Spinal cord (tissue), 10 donors: Measurements from ENCODE around the gene BRAF. TPM values are rescaled to one million over a fixed set of nuclear protein-coding genes. Genes with fewer than 3 reads are reported as not detected.
"Not testable (repeated sequence)": the region's sequence is repeated elsewhere in the genome, so short reads cannot be mapped to it uniquely, and the experiment has no call there.

ENCODE experiments used
- DNase-seq, 6 donors: peaks; one replicate each; pipeline versions ENCODE4 v3.0.0 to v3.0.0-alpha.2; 2013 to 2015; ENCODE audit warnings: low spot score in 6 of 6, low read depth in 4 of 6
- H3K27ac ChIP-seq: one replicate; pipeline ENCODE4 v1.5.1; 2013; ENCODE audit warnings: low read depth, low read length, control low read depth
- H3K27me3 ChIP-seq: one replicate; pipeline ENCODE4 v1.6.1; 2013; ENCODE audit warnings: low read length; ENCODE audit not compliant: control insufficient read depth, insufficient read depth
- H3K36me3 ChIP-seq: one replicate; pipeline ENCODE4 v1.6.1; 2013; ENCODE audit warnings: low read length; ENCODE audit not compliant: control insufficient read depth, insufficient read depth
- H3K4me1 ChIP-seq: one replicate; pipeline ENCODE4 v1.6.1; 2013; ENCODE audit warnings: low read length; ENCODE audit not compliant: control insufficient read depth, insufficient read depth
- H3K4me3 ChIP-seq: one replicate; pipeline ENCODE4 v1.5.1; 2013; ENCODE audit warnings: low read depth, low read length, control low read depth
- H3K9me3 ChIP-seq: one replicate; pipeline ENCODE4 v1.6.1; 2013; ENCODE audit warnings: low read length; ENCODE audit not compliant: control insufficient read depth, insufficient read depth
- WGBS: methylation state at CpG from one replicate; pipeline ENCODE4 v1.1.5; 2013; ENCODE audit warnings: missing lambda C conversion rate; ENCODE audit not compliant: insufficient coverage; 5-methylcytosine and 5-hydroxymethylcytosine counted together
- polyA plus RNA-seq, 2 donors: library from polyadenylated mRNA; unstranded; fragments of 120-200 nt; gene quantifications; one replicate each; pipeline ENCODE4 v1.2.1, GENCODE V29; 2013; ENCODE audit not compliant: insufficient read length in 2 of 2
- total RNA-seq, 2 donors: library from RNA; depleted of rRNA in 1 of 2; stranded (reverse); fragments of 120-200 nt in 1 of 2; fragments of >200 nt in 1 of 2; gene quantifications; one replicate each; pipeline versions ENCODE4 v1.2.3 to v1.2.4, GENCODE V29; 2013 to 2014
- donor health status: healthy.

Gene BRAF
- total and polyA plus RNA-seq, 4 donors, result 21.7 to 71.4 (median 31.1) TPM

GRCh38 chr7:140695381-140695780 is 229.3 kb downstream of the BRAF start:
- H3K36me3 ChIP-seq, result peaks cover 23% of the 10 kb centered on the region
- no peaks in the 10 kb centered on the region for H3K9me3 ChIP-seq
- DNase-seq, result no peak
- peak overlapping the region; percentile 99 for H3K27ac ChIP-seq
- H3K4me3 ChIP-seq, result no peak overlapping the region
- H3K4me1 ChIP-seq, result peaks cover 26% of the 10 kb centered on the region
- WGBS, result 95% methylated on average over 4 of the region's 11 CpGs
- no peaks in the 10 kb centered on the region for H3K27me3 ChIP-seq

- Histone ChIP-seq H3K27ac (no peak overlapping the region), H3K9me3 (no peaks in the 10 kb centered on the region), H3K4me3 (no peak overlapping the region), H3K27me3 (no peaks in the 10 kb centered on the region), H3K36me3 (peaks cover 29% of the 10 kb centered on the region), H3K4me1 (peaks cover 26% of the 10 kb centered on the region)
- no peak for DNase-seq
- WGBS, result 94% methylated on average over 6 of the region's 6 CpGs
Measured at GRCh38 chr7:140694592-140694991, 230.1 kb downstream of the BRAF start.

GRCh38 chr7:140693849-140694248 is 230.9 kb downstream of the BRAF start:
- H3K36me3 ChIP-seq, result peaks cover 37% of the 10 kb centered on the region
- WGBS, result 98% methylated on average over 10 of the region's 10 CpGs
- H3K9me3 ChIP-seq, result not testable (repeated sequence)

GRCh38 chr7:140691376-140692045 is 233.2 kb downstream of the BRAF start:
- Histone ChIP-seq H3K27me3 (no peaks in the 10 kb centered on the region), H3K4me1 (peaks cover 12% of the 10 kb centered on the region), H3K4me3 (no peak overlapping the region), H3K9me3 (no peaks in the 10 kb centered on the region), H3K36me3 (peaks cover 56% of the 10 kb centered on the region), H3K27ac (no peak overlapping the region)
- no peak for DNase-seq
- 85% methylated on average over 9 of the region's 12 CpGs for WGBS

More at GRCh38 chr7:140693849-140694248, 230.9 kb downstream of the BRAF start:
- H3K27ac ChIP-seq, H3K4me3 ChIP-seq, H3K27me3 ChIP-seq, DNase-seq: not testable (repeated sequence)
- peaks cover 26% of the 10 kb centered on the region for H3K4me1 ChIP-seq

DNA sequence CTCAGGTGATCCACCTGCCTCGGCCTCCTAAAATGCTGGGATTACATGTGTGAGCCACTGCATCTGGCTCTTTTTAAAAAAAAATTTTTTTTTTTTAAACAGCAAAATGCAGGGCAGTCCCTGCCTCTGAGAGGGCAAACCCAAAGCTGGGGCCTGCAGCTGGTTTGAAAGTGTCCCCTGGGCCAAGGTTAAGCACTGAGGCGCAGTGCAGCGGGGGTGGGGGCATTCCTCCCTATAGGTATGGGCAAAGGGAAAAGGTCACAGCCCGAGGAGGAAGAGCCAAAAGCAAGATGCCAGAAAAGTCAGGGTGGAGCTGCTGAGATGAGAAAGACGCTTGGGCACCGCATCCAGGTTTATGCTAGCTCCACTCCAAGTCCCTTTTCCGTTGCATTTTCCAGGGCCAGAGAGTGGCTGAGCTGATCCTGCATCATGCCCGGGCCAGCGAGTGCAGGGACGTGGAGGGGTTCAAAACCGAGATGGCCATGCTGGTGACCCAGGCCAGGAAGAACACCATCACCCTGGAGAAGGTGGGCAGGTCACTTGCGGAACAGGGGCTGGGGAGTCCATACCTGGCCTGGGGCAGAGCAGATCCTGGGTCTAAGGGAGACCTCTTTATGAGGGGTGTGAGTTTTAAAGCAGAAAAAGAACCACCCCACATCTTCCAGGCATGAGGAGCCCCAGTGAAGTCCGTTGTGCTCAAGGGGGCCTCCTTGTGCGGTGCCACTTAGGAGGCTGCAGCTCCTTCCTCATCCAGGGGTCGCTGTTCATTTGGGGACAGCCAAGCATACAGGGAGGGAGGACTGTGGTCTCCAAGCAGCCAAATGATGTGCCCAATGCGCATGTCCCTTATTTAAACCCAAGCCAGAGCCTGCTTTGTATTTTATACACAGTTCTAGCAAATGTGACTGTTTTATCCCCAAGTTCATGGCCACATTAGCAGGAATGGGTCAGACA is 235.3 kb downstream of the BRAF start:
- no peaks in the 10 kb centered on the region for H3K27me3 ChIP-seq
- WGBS, result 93% methylated on average over 14 of the region's 16 CpGs
- no peak overlapping the region for H3K27ac ChIP-seq
- H3K4me1 ChIP-seq, result peaks cover 2% of the 10 kb centered on the region
- H3K36me3 ChIP-seq, result peaks cover 62% of the 10 kb centered on the region
- H3K4me3 ChIP-seq, result no peak overlapping the region
- no peaks in the 10 kb centered on the region for H3K9me3 ChIP-seq
- no peak for DNase-seq

GRCh38 chr7:140688341-140688740 is 236.4 kb downstream of the BRAF start:
- H3K27ac ChIP-seq, result no peak overlapping the region
- no peak overlapping the region for H3K4me3 ChIP-seq
- peaks cover 69% of the 10 kb centered on the region for H3K36me3 ChIP-seq
- H3K27me3 ChIP-seq, result no peaks in the 10 kb centered on the region
- 91% methylated on average over 6 of the region's 6 CpGs for WGBS
- H3K9me3 ChIP-seq, result no peaks in the 10 kb centered on the region
- H3K4me1 ChIP-seq, result peaks cover 12% of the 10 kb centered on the region
- DNase-seq, result no peak

- H3K4me1 ChIP-seq, result peaks cover 12% of the 10 kb centered on the region
- 94% methylated on average over 11 of the region's 11 CpGs for WGBS
- H3K4me3 ChIP-seq, result no peak overlapping the region
- no peak for DNase-seq
- no peaks in the 10 kb centered on the region for H3K9me3 ChIP-seq
- no peak overlapping the region for H3K27ac ChIP-seq
- peaks cover 63% of the 10 kb centered on the region for H3K36me3 ChIP-seq
- no peaks in the 10 kb centered on the region for H3K27me3 ChIP-seq
Measured at GRCh38 chr7:140686921-140687320, 237.8 kb downstream of the BRAF start.

DNA sequence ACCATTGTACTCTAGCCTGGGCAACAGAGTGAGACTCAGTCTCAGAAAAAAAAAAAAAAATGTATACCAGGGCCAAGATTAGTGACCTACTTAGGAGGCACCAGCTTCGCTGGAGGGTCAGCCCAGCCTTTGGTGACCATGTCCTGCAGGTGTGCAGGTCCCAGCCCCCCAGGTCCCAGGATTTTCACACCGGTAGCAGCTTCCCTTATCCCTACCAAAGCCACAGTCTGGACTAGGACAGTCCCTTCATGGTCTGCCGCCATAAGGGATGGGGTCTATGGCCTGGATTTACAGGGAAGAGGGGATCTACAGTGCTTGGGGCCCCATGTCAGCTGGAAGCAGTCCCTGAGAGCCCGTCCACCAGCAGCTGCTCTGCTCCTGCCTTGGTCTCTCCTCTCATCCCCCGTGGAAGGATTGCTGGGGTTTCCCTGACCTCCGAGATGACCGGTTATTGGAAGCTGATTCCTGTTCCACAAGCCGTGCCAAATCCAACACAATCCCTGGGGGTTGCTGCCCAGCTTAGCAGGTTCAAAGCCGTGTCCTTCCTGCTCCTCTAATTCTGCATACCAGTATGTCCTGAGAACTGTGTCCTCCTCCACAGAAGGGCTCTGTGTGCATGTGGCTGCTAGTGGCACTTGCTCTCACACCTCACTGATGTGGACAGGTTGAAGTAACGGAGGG is 239.2 kb downstream of the BRAF start:
- no peak for DNase-seq
- H3K27me3 ChIP-seq, result no peaks in the 10 kb centered on the region
- peaks cover 64% of the 10 kb centered on the region for H3K36me3 ChIP-seq
- H3K4me1 ChIP-seq, result peaks cover 12% of the 10 kb centered on the region
- no peaks in the 10 kb centered on the region for H3K9me3 ChIP-seq
- no peak overlapping the region for H3K4me3 ChIP-seq
- 84% methylated on average over 7 of the region's 10 CpGs for WGBS
- H3K27ac ChIP-seq, result no peak overlapping the region

- peaks cover 61% of the 10 kb centered on the region for H3K36me3 ChIP-seq
- no peaks in the 10 kb centered on the region for H3K9me3 ChIP-seq
- H3K4me3 ChIP-seq, result no peak overlapping the region
- 89% methylated on average over 14 of the region's 20 CpGs for WGBS
- peaks cover 12% of the 10 kb centered on the region for H3K4me1 ChIP-seq
- DNase-seq, result no peak
- H3K27me3 ChIP-seq, result no peaks in the 10 kb centered on the region
- peak overlapping the region; percentile 20 for H3K27ac ChIP-seq
Measured at GRCh38 chr7:140684066-140684950, 240.4 kb downstream of the BRAF start.
